K562 (cell line): ENCODE measurements around the gene GUK1. TPM values are rescaled to one million over a fixed set of nuclear protein-coding genes. Genes with fewer than 3 reads are reported as not detected.

Experiments
- ATAC-seq: fragments of 200-7000 bp; cut with Tn5 transposase; 3 replicates; pipeline ENCODE4 v1.9.1; 2020; ENCODE audit warnings: moderate library complexity
- BruUV-seq: library from RNA; stranded (reverse); fragments of 400-500 nt; replicated peaks from 2 replicates; lab custom pipeline; 2021; lab: Mats Ljungman, UMichigan
- CTCF ChIA-PET: fragments of 300-600 bp; formaldehyde crosslinking; extraction: SDS; loops from one replicate; lab custom pipeline; 2021; ENCODE audit warnings: low intra/inter-chr PET ratio; lab: Yijun Ruan, JAX
- POLR2A ChIA-PET: fragments of 300-600, 350-650 bp; sonication (Branson Sonifier 250); formaldehyde crosslinking; extraction: SDS; loops from one replicate; lab custom pipeline; 2021; ENCODE audit warnings: antibody characterized with exemption, inconsistent platforms; lab: Yijun Ruan, JAX
- DNase-seq, 4 experiments: peaks; one replicate each; pipeline versions ENCODE4 v3.0.0 to v3.0.0-alpha.2; 2011 to 2018; ENCODE audit warnings: low spot score in 3 of 4, mixed read lengths in 3 of 4; ENCODE audit errors: extremely low read depth in 1 of 4
- FAIRE-seq: peaks from 2 replicates; lab custom pipeline; 2011; peaks lifted over from hg19 to GRCh38; lab: Jason Lieb, UNC
- H2AFZ ChIP-seq: 2 replicates; pipeline ENCODE4 v1.6.0; 2011; ENCODE audit warnings: low read depth, low read length, control low read depth, inconsistent platforms
- H3K27ac ChIP-seq: fragments of 200-600 bp; 3 replicates; pipeline ENCODE4 v1.8.0; 2011; ENCODE audit warnings: low read depth, mild to moderate bottlenecking, control low read depth, inconsistent platforms, low read length, moderate library complexity, mixed read lengths; ENCODE audit errors: extremely low read depth
- H3K27me3 ChIP-seq, 2 experiments: fragments of 300-600 bp in 1 of 2; 2 replicates in 1 of 2; 3 replicates in 1 of 2; pipeline versions ENCODE4 v1.6.0 to v1.8.0; 2011; ENCODE audit warnings: inconsistent platforms in 2 of 2, low read length in 2 of 2, mild to moderate bottlenecking in 1 of 2, mixed read lengths in 1 of 2, moderate library complexity in 1 of 2; ENCODE audit not compliant: control insufficient read depth in 2 of 2, insufficient read depth in 2 of 2
- H3K36me3 ChIP-seq: fragments of 300-600 bp; 3 replicates; pipeline ENCODE4 v1.8.0; 2011; ENCODE audit warnings: mild to moderate bottlenecking, low read length, inconsistent platforms; ENCODE audit not compliant: control insufficient read depth, insufficient read depth
- H3K4me1 ChIP-seq, 2 experiments: fragments of 200-600 bp in 1 of 2; replicated peaks in 1 of 2; 2 replicates in 1 of 2; 3 replicates in 1 of 2; pipeline versions ENCODE4 v1.5.1 to v1.8.0; 2011; ENCODE audit warnings: inconsistent platforms in 2 of 2, low read length in 2 of 2, mild to moderate bottlenecking in 1 of 2, mixed read lengths in 1 of 2, moderate library complexity in 1 of 2; ENCODE audit not compliant: control insufficient read depth in 2 of 2, insufficient read depth in 2 of 2
- H3K4me2 ChIP-seq: 2 replicates; pipeline ENCODE4 v1.6.1; 2011; ENCODE audit warnings: low read length, control low read depth, inconsistent platforms, mixed read lengths; ENCODE audit not compliant: insufficient read depth
- H3K4me3 ChIP-seq: fragments of 200-600 bp; sonication (generic), shearing (Covaris generic); 2 replicates; pipeline ENCODE4 v1.5.1; 2016; ENCODE audit warnings: control low read depth, inconsistent platforms
- H3K79me2 ChIP-seq: fragments of 200-600 bp; 3 replicates; pipeline ENCODE4 v1.8.0; 2011; ENCODE audit warnings: low read length, inconsistent platforms; ENCODE audit not compliant: control insufficient read depth, insufficient read depth
- H3K9ac ChIP-seq, 2 experiments: 2 replicates each; pipeline versions ENCODE4 v1.6.0 to v1.6.1; 2011; ENCODE audit warnings: low read depth in 2 of 2, low read length in 2 of 2, control low read depth in 1 of 2, inconsistent platforms in 1 of 2, mild to moderate bottlenecking in 1 of 2, mixed read lengths in 1 of 2; ENCODE audit not compliant: insufficient read depth in 1 of 2
- H3K9me1 ChIP-seq: one replicate; pipeline ENCODE4 v1.6.0; 2011; ENCODE audit warnings: inconsistent platforms, mild to moderate bottlenecking, low read length, moderate library complexity; ENCODE audit not compliant: control insufficient read depth, insufficient read depth
- H3K9me3 ChIP-seq: replicated peaks from 2 replicates; pipeline ENCODE4 v1.5.1; 2011; ENCODE audit warnings: low read depth, low read length, inconsistent platforms; ENCODE audit not compliant: control insufficient read depth, insufficient read depth
- H4K20me1 ChIP-seq: replicated peaks from 2 replicates; pipeline ENCODE4 v1.6.1; 2011; ENCODE audit warnings: low read length, inconsistent platforms, mixed read lengths; ENCODE audit not compliant: control insufficient read depth, insufficient read depth
- EHMT2 ChIP-seq: fragments of 450-650 bp; IDR thresholded peaks from 2 replicates; pipeline ENCODE4 v1.6.1; 2018; ENCODE audit warnings: antibody characterized with exemption
- GTF2E2 ChIP-seq: fragments of 200-800 bp; sonication (Bioruptor generic); IDR thresholded peaks from 2 replicates; pipeline ENCODE4 v1.6.1; 2016; ENCODE audit warnings: missing genetic modification characterization, missing compliant biosample characterization
- IFI16 ChIP-seq: fragments of 250-450 bp; sonication (Bioruptor Pico); IDR thresholded peaks from 2 replicates; pipeline ENCODE4 v2.1.2; 2022; ENCODE audit warnings: mild to moderate bottlenecking, inconsistent platforms
- POLR2B ChIP-seq: fragments of 450-650 bp; IDR thresholded peaks from 2 replicates; pipeline ENCODE4 v1.6.1; 2018; ENCODE audit warnings: low read depth; ENCODE audit not compliant: partially characterized antibody
- RFX5 ChIP-seq: IDR thresholded peaks from 2 replicates; pipeline ENCODE4 v1.6.1; 2011; ENCODE audit warnings: low read depth, mild to moderate bottlenecking, improper control_type of control experiment, low read length
- ZNF174 ChIP-seq: fragments of 250-450 bp; sonication (Bioruptor Pico); IDR thresholded peaks from 2 replicates; pipeline ENCODE4 v1.4.0; 2020; ENCODE audit warnings: mild to moderate bottlenecking
- ZNF23 ChIP-seq: fragments of 250-450 bp; sonication (Bioruptor Pico); IDR thresholded peaks from 2 replicates; pipeline ENCODE4 v1.4.0; 2020; ENCODE audit warnings: mild to moderate bottlenecking
- ZNF398 ChIP-seq: fragments of 250-450 bp; sonication (Bioruptor Pico); IDR thresholded peaks from 2 replicates; pipeline ENCODE4 v1.8.0; 2021; ENCODE audit warnings: moderate library complexity, mild to moderate bottlenecking, inconsistent platforms
- WGBS: fragments of 100-300 bp; shearing (Covaris generic); methylation state at CpG from one replicate; pipeline ENCODE4 v1.1.6; 2016; ENCODE audit warnings: low coverage, mixed read lengths; ENCODE audit not compliant: insufficient coverage; ENCODE audit errors: missing lambda C conversion rate; 5-methylcytosine and 5-hydroxymethylcytosine counted together
- in situ Hi-C: fragments of 300-500 bp; cut with MboI; formaldehyde crosslinking; loops from 4 replicates; pipeline ENCODE4 v1.15.0; 2018; ENCODE audit warnings: inconsistent platforms, mixed read lengths
- intact Hi-C: fragments of 100-400 bp; cut with micrococcal nuclease; formaldehyde crosslinking; loops from 2 replicates; pipeline ENCODE4 v1.14.2; 2022
- polyA plus RNA-seq, 8 experiments: library from polyadenylated mRNA; depleted of rRNA in 4 of 8; stranded (reverse) in 5 of 8; unstranded in 3 of 8; fragments of >200 nt; fragmentation: Nextera tagmentation in 2 of 8; fragmentation: Illumina TruSeq in 1 of 8; extraction: Ambion mirVana in 2 of 8; extraction: Trizol in 1 of 8; gene quantifications; 2 replicates each; pipeline versions ENCODE4 v1.2.1 to v1.2.3, GENCODE V29; 2011 to 2014; ENCODE audit warnings: inconsistent platforms in 1 of 8, missing spikeins in 1 of 8
- total RNA-seq, 7 experiments: library from RNA; depleted of rRNA in 6 of 7; stranded (reverse); fragments of >200 nt in 6 of 7; fragmentation: Illumina TruSeq in 2 of 7; extraction: Trizol in 2 of 7; gene quantifications; 2 replicates each; pipeline versions ENCODE4 v1.2.1 to v1.2.3, GENCODE V29; 2011 to 2021; ENCODE audit warnings: low replicate concordance in 1 of 7
- TF ChIP-seq, protein P1 (sequence below): sonication (generic); formaldehyde crosslinking; IDR thresholded peaks from 2 replicates; pipeline ENCODE4 v1.8.0; 2023; ENCODE audit warnings: missing genetic modification reagents, mild to moderate bottlenecking, borderline replicate concordance

GUK1 gene
- total and polyA plus RNA-seq, 9 of the 15 experiments (the other 6 are each of a cell fraction or from before 2014, with no cell fraction given) = 7.0 to 331 (median 132) TPM

GRCh38 chr1:228175316-228176023, 35.4 kb downstream of the GUK1 start:
- in situ Hi-C loops = no loop called here
- BruUV-seq = no TSS peak

DNA sequence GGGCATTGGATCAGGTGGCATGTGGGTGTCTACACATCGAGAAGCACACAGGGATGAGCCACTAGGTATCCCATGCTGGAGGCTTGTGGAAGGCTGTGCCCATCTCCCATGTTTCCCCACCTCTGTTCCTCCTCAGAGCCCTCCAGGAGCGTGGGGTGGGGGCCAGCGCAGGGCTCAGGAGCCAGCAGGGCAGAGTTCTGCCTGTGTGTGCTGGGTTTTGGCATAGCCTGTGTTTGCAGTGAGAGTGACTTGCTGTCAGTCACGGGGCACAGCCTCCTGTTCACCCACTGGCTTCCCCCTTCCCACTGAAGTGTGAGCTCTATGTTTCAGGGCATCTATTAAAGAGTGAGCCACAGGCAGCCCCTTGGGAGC, 35.9 kb downstream of the GUK1 start:
- H4K20me1 ChIP-seq = peaks cover 9% of the 10 kb centered on the region
- no peak for ATAC-seq
- 0 out of 4 replicates have a peak overlapping the region, but pooled peaks of 1 of the 2 experiments have one; percentile 3 for H3K9ac ChIP-seq
- no peak overlapping the region for H3K4me3 ChIP-seq
- no peak overlapping the region for H3K4me2 ChIP-seq
- H3K36me3 ChIP-seq = peaks cover 10% of the 10 kb centered on the region; the same call in 2 of the 3 replicates
- no TSS peak for BruUV-seq
- peaks cover 25 to 64% of the 10 kb centered on the region in 2 experiments; a peak in 4 of 5 replicates for H3K4me1 ChIP-seq
- 86% methylated on average over 4 of the region's 4 CpGs for WGBS
- H3K27me3 ChIP-seq = no peaks in the 10 kb centered on the region
- no peaks in the 10 kb centered on the region for H3K9me3 ChIP-seq
- H3K79me2 ChIP-seq = peaks cover 4% of the 10 kb centered on the region; the same call in 1 of the 3 replicates
- FAIRE-seq = no peak
- H2AFZ ChIP-seq = no peak overlapping the region
- no peaks in the 10 kb centered on the region for H3K9me1 ChIP-seq
- ChIA-PET POLR2A (interaction anchor here (0.5 to 3.7 kb wide), 4 partner anchors 10 to 1758 kb away, joined by 3 to 32 read pairs (median 4); partner anchors contain the start of gene IBA57), CTCF (no interaction called here)
- DNase-seq = no peak
- intact Hi-C loops = no loop called here
- in situ Hi-C loops = no loop called here
- no peak overlapping the region for H3K27ac ChIP-seq
- TF ChIP-seq IFI16 (CRISPR knock-in tag) (no peak), GTF2E2 (tag) (no peak), ZNF398 (CRISPR knock-in tag) (no peak), EHMT2 (no peak)
- TF ChIP-seq, protein P1, sequence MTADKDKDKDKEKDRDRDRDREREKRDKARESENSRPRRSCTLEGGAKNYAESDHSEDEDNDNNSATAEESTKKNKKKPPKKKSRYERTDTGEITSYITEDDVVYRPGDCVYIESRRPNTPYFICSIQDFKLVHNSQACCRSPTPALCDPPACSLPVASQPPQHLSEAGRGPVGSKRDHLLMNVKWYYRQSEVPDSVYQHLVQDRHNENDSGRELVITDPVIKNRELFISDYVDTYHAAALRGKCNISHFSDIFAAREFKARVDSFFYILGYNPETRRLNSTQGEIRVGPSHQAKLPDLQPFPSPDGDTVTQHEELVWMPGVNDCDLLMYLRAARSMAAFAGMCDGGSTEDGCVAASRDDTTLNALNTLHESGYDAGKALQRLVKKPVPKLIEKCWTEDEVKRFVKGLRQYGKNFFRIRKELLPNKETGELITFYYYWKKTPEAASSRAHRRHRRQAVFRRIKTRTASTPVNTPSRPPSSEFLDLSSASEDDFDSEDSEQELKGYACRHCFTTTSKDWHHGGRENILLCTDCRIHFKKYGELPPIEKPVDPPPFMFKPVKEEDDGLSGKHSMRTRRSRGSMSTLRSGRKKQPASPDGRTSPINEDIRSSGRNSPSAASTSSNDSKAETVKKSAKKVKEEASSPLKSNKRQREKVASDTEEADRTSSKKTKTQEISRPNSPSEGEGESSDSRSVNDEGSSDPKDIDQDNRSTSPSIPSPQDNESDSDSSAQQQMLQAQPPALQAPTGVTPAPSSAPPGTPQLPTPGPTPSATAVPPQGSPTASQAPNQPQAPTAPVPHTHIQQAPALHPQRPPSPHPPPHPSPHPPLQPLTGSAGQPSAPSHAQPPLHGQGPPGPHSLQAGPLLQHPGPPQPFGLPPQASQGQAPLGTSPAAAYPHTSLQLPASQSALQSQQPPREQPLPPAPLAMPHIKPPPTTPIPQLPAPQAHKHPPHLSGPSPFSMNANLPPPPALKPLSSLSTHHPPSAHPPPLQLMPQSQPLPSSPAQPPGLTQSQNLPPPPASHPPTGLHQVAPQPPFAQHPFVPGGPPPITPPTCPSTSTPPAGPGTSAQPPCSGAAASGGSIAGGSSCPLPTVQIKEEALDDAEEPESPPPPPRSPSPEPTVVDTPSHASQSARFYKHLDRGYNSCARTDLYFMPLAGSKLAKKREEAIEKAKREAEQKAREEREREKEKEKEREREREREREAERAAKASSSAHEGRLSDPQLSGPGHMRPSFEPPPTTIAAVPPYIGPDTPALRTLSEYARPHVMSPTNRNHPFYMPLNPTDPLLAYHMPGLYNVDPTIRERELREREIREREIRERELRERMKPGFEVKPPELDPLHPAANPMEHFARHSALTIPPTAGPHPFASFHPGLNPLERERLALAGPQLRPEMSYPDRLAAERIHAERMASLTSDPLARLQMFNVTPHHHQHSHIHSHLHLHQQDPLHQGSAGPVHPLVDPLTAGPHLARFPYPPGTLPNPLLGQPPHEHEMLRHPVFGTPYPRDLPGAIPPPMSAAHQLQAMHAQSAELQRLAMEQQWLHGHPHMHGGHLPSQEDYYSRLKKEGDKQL (CRISPR knock-in tag) = no peak

More at GRCh38 chr1:228175316-228176023, 35.4 kb downstream of the GUK1 start:
- ATAC-seq (no peak), DNase-seq (no peak), FAIRE-seq (no peak)
- peaks cover 10% of the 10 kb centered on the region; the same call in 2 of the 3 replicates for H3K36me3 ChIP-seq
- TF ChIP-seq ZNF174 (no peak), RFX5 (no peak), POLR2B (no peak), ZNF23 (CRISPR knock-in tag) (no peak)
- H4K20me1 ChIP-seq = peaks cover 9% of the 10 kb centered on the region
- ChIA-PET CTCF (no interaction called here), POLR2A (interaction anchor here (0.5 to 3.7 kb wide), 4 partner anchors 9 to 1759 kb away, joined by 3 to 32 read pairs (median 11); partner anchors contain the start of gene IBA57)
- H3K4me2 ChIP-seq = no peak overlapping the region
- H2AFZ ChIP-seq = no peak overlapping the region
- intact Hi-C loops = no loop called here
- peak overlapping the region in 1 of 2 experiments; percentile 82; a peak in 1 of 4 replicates for H3K9ac ChIP-seq
- H3K4me3 ChIP-seq = no peak overlapping the region
- 84% methylated on average over 17 of the region's 18 CpGs for WGBS
- no peaks in the 10 kb centered on the region for H3K27me3 ChIP-seq
- H3K27ac ChIP-seq = no peak overlapping the region
- no peaks in the 10 kb centered on the region for H3K9me1 ChIP-seq
- H3K9me3 ChIP-seq = no peaks in the 10 kb centered on the region
- H3K4me1 ChIP-seq = peaks cover 24 to 67% of the 10 kb centered on the region in 2 experiments; a peak in 4 of 5 replicates
- H3K79me2 ChIP-seq = peaks cover 4% of the 10 kb centered on the region; the same call in 1 of the 3 replicates
